T-helper 1 cell treated with Interleukin-12 subunit alpha and Interleukin-12 subunit beta and Interleukin-4 antibody, amounts not matched to agents 30 μg/mL and 1 μg/mL, for 36 hours (primary cell): ENCODE data around the gene CHAD.

Experiments used
- H3K27ac Mint-ChIP-seq: one replicate; pipeline ENCODE4 v1.8.0; 2021; ENCODE audit warnings: mild to moderate bottlenecking, mixed read lengths
- H3K27me3 Mint-ChIP-seq: one replicate; pipeline ENCODE4 v1.8.0; 2021; ENCODE audit warnings: low read depth, mixed read lengths
- H3K36me3 Mint-ChIP-seq: one replicate; pipeline ENCODE4 v1.8.0; 2021; ENCODE audit warnings: low read depth, mixed read lengths
- H3K4me1 Mint-ChIP-seq: one replicate; pipeline ENCODE4 v1.8.0; 2021; ENCODE audit warnings: low read depth, mixed read lengths
- H3K4me3 Mint-ChIP-seq: one replicate; pipeline ENCODE4 v1.8.0; 2021; ENCODE audit warnings: mild to moderate bottlenecking, moderate library complexity, mixed read lengths
- H3K9me3 Mint-ChIP-seq: one replicate; pipeline ENCODE4 v1.8.0; 2021; ENCODE audit warnings: mixed read lengths

CHAD gene

GRCh38 chr17:50460831-50461526, 7.7 kb downstream of the CHAD start:
- no peak overlapping the region for H3K27ac Mint-ChIP-seq

GRCh38 chr17:50459756-50460155, 8.9 kb downstream of the CHAD start:
- Mint-ChIP-seq H3K27me3 (no peaks in the 10 kb centered on the region), H3K9me3 (no peaks in the 10 kb centered on the region), H3K4me1 (no peaks in the 10 kb centered on the region), H3K36me3 (no peaks in the 10 kb centered on the region), H3K27ac (no peak overlapping the region), H3K4me3 (no peak overlapping the region)

More at GRCh38 chr17:50460831-50461526, 7.7 kb downstream of the CHAD start:
- Mint-ChIP-seq H3K4me1 (no peaks in the 10 kb centered on the region), H3K27me3 (no peaks in the 10 kb centered on the region), H3K36me3 (no peaks in the 10 kb centered on the region), H3K9me3 (no peaks in the 10 kb centered on the region), H3K4me3 (no peak overlapping the region)

DNA sequence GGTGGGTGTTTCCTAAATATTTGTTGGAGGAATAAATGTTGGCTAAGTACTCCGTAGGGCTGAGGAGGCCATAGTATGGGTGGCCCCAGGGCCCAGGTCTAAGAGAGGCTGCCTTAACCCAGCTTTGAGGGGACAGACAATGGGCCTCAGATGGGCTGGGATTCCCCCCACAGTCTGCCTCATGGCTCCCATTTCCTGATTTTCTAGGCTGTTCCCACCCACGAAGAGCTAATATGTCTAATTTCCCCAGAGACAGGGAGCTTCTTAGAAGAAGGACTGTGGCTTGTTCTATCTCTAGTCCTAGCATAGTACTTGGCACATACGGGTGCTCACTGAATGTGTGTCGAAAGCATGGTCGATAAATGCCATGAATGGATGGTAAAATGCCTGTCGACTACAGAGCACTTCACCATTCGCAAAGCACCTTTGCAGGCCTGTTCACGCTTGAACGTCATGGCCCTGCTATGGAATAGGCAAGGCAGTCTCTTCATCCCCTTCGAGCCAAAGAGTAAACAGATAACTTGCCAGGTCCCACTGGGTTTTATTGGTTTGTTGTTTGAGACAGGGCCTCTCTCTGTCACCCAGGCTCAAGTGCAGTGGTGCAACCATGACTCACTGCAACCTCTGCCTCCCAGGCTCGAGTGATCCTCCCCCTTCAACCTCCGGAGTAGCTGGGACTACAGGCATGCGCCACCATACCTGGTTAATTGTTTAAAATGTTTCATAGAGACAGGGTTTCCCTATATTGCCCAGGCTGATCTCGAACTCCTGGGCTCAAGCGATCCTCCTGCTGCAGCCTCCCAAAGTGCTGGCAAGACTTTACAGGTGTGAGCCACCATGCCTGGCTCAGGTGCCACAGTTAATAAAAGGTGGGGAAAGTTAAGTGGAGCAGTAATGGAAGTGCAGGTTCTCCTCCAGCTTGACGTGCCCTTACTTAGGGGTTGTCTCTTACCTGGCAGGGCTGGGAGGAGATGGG, 9.7 kb downstream of the CHAD start:
- H3K4me1 Mint-ChIP-seq: no peaks in the 10 kb centered on the region
- H3K27ac Mint-ChIP-seq: no peak overlapping the region
- H3K36me3 Mint-ChIP-seq: no peaks in the 10 kb centered on the region
- no peaks in the 10 kb centered on the region for H3K9me3 Mint-ChIP-seq
- no peak overlapping the region for H3K4me3 Mint-ChIP-seq
- no peaks in the 10 kb centered on the region for H3K27me3 Mint-ChIP-seq

DNA sequence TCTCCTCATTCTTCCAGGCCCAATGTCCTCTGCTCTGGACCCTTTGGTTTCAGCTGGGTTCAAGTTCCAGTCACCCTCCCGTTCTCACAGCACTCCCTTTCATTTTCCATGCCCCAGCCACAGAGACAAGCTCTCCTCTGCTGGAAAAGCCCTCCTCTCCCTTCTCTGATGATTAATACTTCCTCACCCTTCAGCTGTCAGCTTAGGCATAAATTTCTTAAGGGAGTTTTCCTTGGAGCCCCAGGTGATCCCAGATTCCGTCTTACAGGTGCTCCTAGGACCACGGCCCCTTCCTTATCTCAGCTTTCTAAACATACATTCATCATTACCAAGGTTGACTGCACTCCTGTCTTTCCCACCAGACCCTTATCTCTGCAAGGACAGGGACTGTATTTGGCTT, 10.4 kb downstream of the CHAD start:
- H3K27me3 Mint-ChIP-seq: no peaks in the 10 kb centered on the region
- H3K4me1 Mint-ChIP-seq: no peaks in the 10 kb centered on the region
- H3K27ac Mint-ChIP-seq: no peak overlapping the region
- H3K36me3 Mint-ChIP-seq: no peaks in the 10 kb centered on the region
- no peaks in the 10 kb centered on the region for H3K9me3 Mint-ChIP-seq
- H3K4me3 Mint-ChIP-seq: no peak overlapping the region

DNA sequence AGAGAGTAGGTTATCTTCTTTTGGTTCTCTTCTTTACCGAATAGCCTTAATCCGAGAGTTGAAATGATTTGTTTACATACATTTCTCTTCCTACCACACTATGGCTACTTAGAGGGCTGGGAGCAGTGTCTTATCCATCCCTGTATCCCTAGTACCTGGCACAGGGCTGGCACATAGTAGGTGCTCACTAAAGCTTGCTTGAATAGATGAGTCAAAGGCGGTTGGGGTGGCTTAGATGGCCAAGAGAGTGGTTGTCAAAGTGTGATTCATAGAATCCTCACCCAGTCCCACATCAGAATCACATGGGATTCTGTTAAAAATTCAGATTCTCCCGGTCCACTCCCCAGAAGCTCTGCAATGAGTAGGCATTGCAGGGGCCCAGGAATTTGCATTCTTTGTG, 11.1 kb downstream of the CHAD start:
- H3K4me3 Mint-ChIP-seq: no peak overlapping the region
- no peaks in the 10 kb centered on the region for H3K36me3 Mint-ChIP-seq
- no peaks in the 10 kb centered on the region for H3K4me1 Mint-ChIP-seq
- H3K27me3 Mint-ChIP-seq: no peaks in the 10 kb centered on the region
- H3K27ac Mint-ChIP-seq: no peak overlapping the region
- no peaks in the 10 kb centered on the region for H3K9me3 Mint-ChIP-seq

GRCh38 chr17:50453901-50454300, 14.8 kb downstream of the CHAD start:
- no peaks in the 10 kb centered on the region for H3K36me3 Mint-ChIP-seq
- no peak overlapping the region for H3K27ac Mint-ChIP-seq
- no peak overlapping the region for H3K4me3 Mint-ChIP-seq
- H3K4me1 Mint-ChIP-seq: peaks cover 2% of the 10 kb centered on the region
- no peaks in the 10 kb centered on the region for H3K9me3 Mint-ChIP-seq
- H3K27me3 Mint-ChIP-seq: no peaks in the 10 kb centered on the region

- no peaks in the 10 kb centered on the region for H3K36me3 Mint-ChIP-seq
- no peak overlapping the region for H3K27ac Mint-ChIP-seq
- H3K27me3 Mint-ChIP-seq: no peaks in the 10 kb centered on the region
- no peak overlapping the region for H3K4me3 Mint-ChIP-seq
- H3K9me3 Mint-ChIP-seq: no peaks in the 10 kb centered on the region
- H3K4me1 Mint-ChIP-seq: peaks cover 2% of the 10 kb centered on the region
These were observed 15.9 kb downstream of the CHAD start for GRCh38 chr17:50452630-50453300.

GRCh38 chr17:50451943-50452629, 16.6 kb downstream of the CHAD start:
- Mint-ChIP-seq H3K9me3 (no peaks in the 10 kb centered on the region), H3K36me3 (no peaks in the 10 kb centered on the region), H3K4me1 (peaks cover 2% of the 10 kb centered on the region), H3K4me3 (no peak overlapping the region), H3K27me3 (no peaks in the 10 kb centered on the region), H3K27ac (no peak overlapping the region)

- H3K27ac Mint-ChIP-seq: no peak overlapping the region
- H3K9me3 Mint-ChIP-seq: no peaks in the 10 kb centered on the region
- no peaks in the 10 kb centered on the region for H3K27me3 Mint-ChIP-seq
- H3K4me3 Mint-ChIP-seq: no peak overlapping the region
- peaks cover 2% of the 10 kb centered on the region for H3K4me1 Mint-ChIP-seq
- H3K36me3 Mint-ChIP-seq: no peaks in the 10 kb centered on the region
These were observed 20.0 kb downstream of the CHAD start for GRCh38 chr17:50448643-50449042.

DNA sequence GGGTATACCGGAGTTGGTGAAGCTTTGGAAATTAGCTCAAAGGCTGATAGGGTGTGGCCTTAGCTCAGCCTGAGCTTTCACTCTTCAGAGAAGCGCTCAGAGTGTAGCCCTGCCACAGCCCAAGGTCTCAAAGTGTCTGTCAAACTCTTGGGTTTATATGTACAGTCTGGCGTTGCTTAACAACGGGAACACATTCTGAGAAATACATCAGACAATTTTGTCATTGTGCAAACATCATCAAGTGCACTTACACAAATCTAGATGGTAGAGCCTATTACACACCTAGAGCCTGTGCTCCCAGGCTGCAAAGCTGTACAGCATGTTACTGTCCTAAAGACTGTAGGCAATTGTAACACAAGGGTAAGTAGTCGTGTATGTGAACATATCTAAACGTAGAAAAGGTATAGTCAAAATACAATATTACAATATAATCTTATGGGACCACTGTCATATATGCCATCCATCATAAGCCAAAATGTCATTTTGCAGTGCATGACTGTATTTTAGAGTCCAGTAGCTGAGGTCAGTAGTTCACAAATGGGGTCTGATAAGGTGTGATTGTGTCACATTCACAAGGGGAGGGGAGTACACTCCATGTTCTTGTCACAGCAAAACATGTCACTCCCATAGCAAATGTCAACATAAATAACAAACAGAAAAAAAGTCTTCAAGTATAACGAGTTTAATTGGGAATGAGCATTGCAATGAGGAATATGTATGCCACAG, 20.6 kb downstream of the CHAD start:
- H3K36me3 Mint-ChIP-seq: no peaks in the 10 kb centered on the region
- H3K4me1 Mint-ChIP-seq: peaks cover 2% of the 10 kb centered on the region
- no peaks in the 10 kb centered on the region for H3K9me3 Mint-ChIP-seq
- no peaks in the 10 kb centered on the region for H3K27me3 Mint-ChIP-seq
- H3K27ac Mint-ChIP-seq: no peak overlapping the region
- no peak overlapping the region for H3K4me3 Mint-ChIP-seq

- Mint-ChIP-seq H3K4me3 (no peak overlapping the region), H3K9me3 (no peaks in the 10 kb centered on the region), H3K36me3 (no peaks in the 10 kb centered on the region), H3K4me1 (no peaks in the 10 kb centered on the region), H3K27me3 (no peaks in the 10 kb centered on the region), H3K27ac (no peak overlapping the region)
These were observed 22.9 kb downstream of the CHAD start for GRCh38 chr17:50445730-50446325.

DNA sequence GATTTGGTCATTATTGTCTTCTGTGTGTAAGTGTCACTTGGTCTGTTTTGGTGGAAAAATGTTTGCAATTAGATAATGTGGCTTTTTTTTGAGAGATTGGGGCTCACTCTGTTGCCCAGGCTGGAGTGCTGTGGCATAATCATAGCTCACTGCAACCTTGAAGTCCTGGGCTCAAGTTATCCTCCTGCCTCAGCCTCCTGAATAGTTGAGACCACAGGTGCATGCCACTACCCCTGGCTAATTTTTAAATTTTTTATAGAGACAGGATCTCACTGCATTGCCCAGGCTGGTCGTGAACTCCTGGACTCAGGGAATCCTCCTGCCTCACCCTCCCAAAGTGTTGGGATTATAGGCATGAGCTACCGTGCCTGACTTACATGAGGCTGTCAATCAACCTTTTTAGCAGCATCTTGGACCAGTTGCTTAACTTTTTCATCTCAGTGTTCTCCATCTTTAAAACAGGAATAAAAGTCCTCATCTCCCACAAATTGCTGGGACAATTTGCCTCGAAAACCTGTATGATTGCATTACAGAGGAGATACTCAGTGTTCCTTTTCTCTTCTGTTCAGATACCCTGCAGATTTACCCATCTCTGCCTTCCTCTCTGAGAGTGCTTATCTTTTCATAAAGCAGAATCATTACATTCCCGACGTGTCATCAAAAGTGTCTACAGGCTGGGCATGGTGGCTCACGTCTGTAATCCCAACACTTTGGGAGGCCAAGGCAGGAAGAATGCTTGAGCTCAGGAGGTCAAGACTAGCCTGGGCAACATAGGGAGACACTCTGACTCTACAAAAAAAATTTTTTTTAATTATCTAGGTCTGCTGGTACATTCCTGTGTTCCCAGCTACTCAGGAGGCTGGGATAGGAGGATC, 23.6 kb downstream of the CHAD start:
- no peaks in the 10 kb centered on the region for H3K9me3 Mint-ChIP-seq
- H3K27ac Mint-ChIP-seq: no peak overlapping the region
- H3K4me1 Mint-ChIP-seq: no peaks in the 10 kb centered on the region
- no peaks in the 10 kb centered on the region for H3K27me3 Mint-ChIP-seq
- no peak overlapping the region for H3K4me3 Mint-ChIP-seq
- no peaks in the 10 kb centered on the region for H3K36me3 Mint-ChIP-seq

DNA sequence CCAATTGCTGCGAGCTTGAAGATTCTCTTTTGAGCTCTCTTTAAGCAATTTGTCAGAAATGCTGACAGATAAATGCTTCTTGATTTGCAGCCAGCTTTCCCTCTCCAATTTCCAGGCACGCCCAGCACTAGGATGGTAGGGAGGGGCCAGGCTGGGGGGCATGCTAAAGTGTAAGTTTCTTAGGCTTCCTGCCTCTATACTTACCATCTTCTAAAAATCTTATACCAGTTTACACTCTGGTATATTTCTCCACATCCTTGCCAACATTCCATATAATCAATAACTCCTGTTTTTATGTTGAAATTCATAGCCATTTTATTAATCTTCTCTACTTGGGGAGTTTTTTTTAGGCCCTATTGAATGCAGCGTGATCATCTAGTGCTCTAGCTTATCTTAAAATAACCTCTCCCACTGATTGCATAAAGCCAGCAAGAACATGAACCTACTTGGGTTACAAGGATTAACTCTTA, 25.1 kb downstream of the CHAD start:
- no peaks in the 10 kb centered on the region for H3K27me3 Mint-ChIP-seq
- H3K4me3 Mint-ChIP-seq: no peak overlapping the region
- no peak overlapping the region for H3K27ac Mint-ChIP-seq
- H3K4me1 Mint-ChIP-seq: no peaks in the 10 kb centered on the region
- no peaks in the 10 kb centered on the region for H3K36me3 Mint-ChIP-seq
- H3K9me3 Mint-ChIP-seq: no peaks in the 10 kb centered on the region
